A673 (cell line): ENCODE measurements around the gene KIF4A.

Experiments
- CTCF ChIP-seq: fragments of 300-800, 200-600 bp; sonication (generic); conservative IDR thresholded peaks from 2 replicates; pipeline ENCODE4 v1.5.1; 2017; ENCODE audit warnings: low read depth, mild to moderate bottlenecking, antibody characterized with exemption, low read length, moderate library complexity, mixed read lengths
- EZH2 ChIP-seq: fragments of 200-600 bp; sonication (generic); IDR thresholded peaks from 2 replicates; pipeline ENCODE4 v1.6.1; 2017; ENCODE audit warnings: borderline replicate concordance, low read depth, mild to moderate bottlenecking, mixed read lengths, antibody characterized with exemption, low read length; ENCODE audit not compliant: poor library complexity, severe bottlenecking

DNA sequence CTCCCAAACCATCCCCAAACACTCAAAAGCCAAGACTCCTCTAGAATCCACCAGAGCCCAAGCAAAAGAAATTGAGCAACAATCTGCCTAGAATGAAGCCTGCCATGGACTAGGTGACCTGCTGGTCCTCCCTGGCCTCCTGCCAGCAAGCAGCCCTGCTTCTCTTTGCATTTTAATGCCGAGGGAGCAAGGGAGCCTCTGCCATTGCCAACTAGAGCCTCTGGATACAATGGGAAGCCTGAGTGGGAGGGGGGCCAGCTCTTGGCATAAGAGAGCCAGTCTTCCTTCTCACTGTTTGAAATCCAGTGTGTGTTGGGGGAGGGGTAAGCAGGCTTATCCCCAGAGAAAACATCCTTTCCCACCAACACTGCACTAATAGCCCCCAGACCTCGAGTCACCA is 131.7 kb downstream of the KIF4A start:
- no peak for TF ChIP-seq CTCF
- no peak for TF ChIP-seq EZH2
